D721Med (cell line): ENCODE results near the gene RAB13.

Source experiments
- DNase-seq: peaks from one replicate; pipeline ENCODE4 v3.0.0; 2011; ENCODE audit warnings: low spot score; ENCODE audit not compliant: insufficient read length
- FAIRE-seq: peaks from 2 replicates; lab custom pipeline; 2011; peaks lifted over from hg19 to GRCh38; lab: Jason Lieb, UNC
- CTCF ChIP-seq: IDR thresholded peaks from 2 replicates; pipeline ENCODE4 v1.5.1; 2012; ENCODE audit warnings: mild to moderate bottlenecking, control low read depth; ENCODE audit not compliant: insufficient read depth; ENCODE audit errors: missing control alignments

RAB13 gene

GRCh38 chr1:153932156-153933131 lies 53.7 kb downstream of the RAB13 start:
- no peak for FAIRE-seq
- no peak for TF ChIP-seq CTCF
- no peak for DNase-seq
